ENCODE data around the gene ZMYND8.
A peak's percentile ranks its signal among the peaks of the same experiment; 100 is the strongest.

ZMYND8 gene

DNA sequence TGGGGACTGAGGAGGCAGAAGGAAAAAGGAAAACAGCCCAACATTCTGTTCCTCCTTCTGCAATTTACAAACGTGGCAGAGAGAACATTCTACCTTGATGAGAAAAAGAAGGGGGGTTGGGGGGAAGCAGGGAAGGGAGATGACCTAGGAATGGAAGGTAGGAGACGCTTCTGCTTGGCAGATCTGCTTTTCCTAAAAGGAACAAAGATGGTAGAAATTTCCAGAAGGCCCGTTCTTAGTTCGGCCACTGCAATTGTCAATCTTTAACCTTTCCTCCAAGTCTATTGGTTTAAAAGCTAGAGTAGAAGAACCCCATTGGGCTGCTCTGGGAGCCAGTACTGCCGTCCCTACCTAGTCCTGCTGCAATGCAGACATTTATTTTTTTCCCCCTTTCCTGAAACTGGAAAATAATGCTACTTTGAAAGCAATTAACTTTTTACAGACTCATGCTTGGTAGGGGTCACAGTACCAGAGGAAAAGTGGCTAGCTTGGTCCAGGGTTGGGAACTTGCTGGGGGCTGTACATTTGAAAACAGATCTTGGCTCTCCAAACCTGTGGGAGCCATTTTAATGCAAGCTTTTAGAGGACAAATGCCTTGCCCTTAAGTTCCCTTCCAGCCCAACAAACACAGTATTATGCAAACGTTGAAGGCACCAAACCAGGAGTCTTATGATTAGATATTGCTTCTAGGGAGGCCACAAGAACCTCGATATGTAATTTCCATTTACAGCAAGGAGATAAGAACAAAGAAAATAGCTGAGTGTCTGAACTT, 2.6 kb downstream of the ZMYND8 start:
- no peak for DNase-seq

DNA sequence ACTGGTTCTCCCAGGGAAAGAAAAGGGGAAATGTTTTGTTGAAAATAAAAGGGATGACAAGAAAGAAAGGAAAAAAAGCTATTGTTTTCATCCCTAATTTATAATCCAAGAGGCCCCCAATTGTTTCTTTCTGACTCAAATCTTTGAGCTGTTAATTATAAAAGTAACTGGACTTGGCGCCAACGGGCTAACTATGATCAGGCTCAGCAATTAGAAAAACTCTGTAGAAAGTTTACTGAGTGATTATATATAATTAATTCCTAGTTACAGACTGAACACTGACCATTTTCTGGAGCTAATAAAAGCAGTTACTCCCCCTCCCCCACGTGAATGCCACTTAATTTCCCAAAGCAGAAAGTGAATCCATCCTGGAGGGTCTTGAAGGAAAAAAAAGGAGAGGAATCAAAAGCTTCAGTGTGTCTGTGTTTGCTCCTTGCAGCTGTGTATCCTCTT, 3.2 kb downstream of the ZMYND8 start:
- no peak for DNase-seq

DNA sequence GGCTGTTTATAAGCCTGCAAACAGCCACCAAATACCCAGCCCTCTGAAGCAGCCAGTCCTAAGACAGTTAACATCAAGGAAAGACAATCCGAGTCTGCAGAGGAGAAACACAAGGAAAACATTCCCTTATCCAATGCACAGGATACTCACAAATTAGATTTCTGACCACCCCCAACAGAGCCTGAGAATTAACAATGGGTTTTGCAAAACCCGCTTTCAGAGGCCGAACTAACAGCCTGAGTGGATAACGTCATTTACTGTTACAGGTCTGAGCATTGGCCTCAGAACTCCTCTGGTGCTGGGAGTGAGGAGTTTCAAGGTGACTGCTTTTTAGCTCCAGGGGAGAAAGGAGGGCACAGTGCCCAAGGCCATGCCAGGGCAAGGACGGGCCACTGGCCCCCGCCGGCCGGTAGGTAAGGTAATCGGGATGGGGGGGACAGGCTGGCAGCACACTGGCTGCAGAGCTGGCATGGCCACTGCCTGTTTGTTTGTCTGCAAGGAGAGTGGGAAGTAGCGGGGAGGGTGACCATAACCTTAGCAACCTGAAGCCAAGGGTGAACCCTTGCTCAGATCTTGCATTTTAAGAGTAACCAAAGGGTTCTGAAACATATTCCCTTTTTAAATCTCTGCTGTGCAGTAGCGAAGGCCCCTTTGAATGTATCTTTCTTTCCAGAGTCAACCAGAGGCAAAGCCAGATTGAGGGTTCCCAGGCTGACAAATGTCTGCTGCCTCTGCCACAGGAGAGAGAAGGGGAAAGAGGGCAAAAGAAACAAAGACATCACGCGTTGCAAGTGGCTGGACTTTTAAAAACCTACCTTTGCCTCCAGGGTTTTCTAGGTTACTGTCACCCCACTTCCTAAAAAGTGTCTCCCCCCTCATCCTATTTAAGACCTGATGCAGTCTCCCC, 3.9 kb downstream of the ZMYND8 start:
- no peak for DNase-seq

DNA sequence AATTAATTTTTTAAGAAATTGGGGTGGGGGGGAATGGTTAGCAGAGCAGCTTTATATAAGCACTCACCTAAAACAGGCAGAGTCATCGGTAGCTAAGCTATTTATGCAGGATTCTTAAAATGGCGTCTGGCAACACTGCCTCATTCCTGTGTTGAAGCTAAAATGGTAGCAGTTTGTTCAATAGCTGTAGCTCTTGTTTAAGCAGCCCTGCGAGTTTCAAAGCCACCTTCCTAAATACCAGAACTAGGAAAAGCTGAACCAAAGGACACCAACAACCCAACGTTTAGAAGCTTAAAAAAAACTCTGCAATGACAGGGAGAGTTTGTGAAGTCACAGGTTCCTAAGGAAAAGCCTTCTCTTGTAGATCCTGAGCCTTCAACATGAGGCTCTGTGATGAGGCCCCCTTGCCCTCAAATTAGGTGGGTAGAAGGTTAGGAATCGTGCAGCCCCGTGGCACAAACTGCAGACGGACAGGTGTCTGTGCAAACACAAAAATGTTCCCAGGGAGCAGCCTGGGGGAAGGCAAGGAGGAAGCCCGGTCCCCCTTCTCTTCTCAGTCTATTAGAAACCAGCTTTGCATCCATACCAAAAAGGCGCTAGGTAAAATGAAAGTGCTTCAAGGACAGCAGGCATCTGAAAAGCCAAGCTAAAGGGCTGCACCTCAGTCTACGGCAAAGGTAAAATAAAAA, 4.7 kb downstream of the ZMYND8 start:
- no peak for DNase-seq

DNA sequence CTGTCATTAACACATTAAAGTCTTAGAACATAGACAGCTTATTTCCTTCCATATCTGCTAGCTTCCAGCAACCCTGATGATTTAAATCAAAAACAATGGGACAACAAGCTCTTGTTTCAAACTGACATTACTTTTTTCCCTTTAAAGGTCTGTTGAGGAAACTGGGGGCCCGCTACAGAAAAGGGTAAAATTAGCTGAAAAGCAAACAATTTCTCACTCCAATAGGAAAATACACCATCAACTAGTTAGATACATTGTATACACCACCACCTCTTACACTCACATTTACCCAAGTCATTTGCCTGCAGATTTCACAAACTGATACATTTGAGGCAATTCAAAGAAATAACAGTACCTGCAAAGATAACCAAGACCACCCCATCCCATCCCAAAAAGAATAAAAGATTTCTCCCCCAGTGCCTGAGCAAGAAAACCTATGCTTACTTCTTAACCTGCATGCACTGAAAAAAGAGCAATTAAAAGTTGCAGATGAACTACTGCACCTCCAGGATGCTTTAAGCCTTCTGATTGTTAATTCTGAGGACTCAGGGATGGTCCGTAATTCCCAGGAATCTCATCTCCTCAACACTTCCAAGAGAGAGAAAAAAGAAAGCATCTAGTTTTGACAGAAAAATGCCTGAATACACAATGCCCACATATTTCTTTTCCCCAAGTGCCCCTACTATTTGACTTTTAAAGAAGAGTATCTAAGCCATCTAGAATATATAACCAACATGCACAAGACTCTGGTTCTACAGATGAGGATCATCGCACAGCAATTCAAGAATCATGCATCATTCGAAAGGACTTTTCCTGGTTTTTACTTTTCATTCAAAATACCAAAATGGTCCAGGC, 5.6 kb downstream of the ZMYND8 start:
- no peak for DNase-seq

DNA sequence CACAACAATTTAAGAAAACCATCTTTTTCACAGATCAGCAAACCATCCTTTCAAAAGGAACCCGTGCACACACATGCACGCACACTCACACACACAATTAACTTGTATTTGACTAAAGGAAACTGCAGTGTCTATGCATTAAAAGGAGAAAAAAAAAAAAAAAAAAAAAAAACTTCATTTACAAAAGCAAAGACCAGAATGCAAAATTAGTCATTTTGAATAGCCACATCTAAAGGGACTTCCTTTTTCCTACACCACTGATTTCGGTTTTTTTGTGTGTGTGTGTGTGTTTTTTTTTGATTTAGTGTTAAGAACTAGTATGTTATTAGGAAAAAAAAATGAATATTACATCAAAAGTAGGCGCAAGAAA, 6.3 kb downstream of the ZMYND8 start:
- DNase-seq: peak; percentile 24

DNA sequence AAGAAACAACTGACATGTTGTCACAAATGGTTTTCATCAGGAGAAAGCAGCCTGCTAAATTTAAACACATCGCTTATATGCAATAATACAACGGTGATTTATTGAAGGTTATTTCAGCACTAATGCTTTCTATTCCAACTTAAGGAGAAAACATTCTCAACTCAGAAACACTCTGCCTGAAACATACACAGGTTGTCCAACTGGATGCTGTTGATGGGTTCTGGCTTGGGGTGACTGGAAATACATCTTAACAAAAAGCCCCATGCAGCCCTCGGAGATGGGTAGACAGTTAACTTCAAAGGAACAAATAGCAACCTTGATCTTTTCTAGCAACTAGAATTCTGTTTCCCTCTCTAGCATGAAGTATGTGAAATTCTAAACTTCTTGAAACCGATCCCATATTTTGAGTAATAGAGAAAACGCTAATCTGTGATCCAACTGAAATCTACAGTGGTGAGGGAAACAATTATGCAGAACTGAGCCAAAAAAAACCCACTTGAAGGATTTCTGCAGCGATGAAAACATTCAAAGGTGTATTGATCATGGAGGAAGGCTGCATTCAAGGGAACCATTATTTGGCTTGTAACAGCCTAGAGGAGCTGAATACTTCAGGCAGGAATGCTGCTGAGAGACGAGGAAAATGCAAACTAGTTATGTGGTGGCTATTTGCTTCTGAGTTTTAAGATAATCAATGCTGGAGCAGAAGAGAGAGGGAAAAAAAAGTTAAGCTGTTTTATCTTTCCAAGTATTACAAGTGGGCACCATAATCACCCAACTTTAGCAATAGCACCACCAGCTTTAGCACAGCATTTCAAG, 6.9 kb downstream of the ZMYND8 start:
- no peak for DNase-seq

DNA sequence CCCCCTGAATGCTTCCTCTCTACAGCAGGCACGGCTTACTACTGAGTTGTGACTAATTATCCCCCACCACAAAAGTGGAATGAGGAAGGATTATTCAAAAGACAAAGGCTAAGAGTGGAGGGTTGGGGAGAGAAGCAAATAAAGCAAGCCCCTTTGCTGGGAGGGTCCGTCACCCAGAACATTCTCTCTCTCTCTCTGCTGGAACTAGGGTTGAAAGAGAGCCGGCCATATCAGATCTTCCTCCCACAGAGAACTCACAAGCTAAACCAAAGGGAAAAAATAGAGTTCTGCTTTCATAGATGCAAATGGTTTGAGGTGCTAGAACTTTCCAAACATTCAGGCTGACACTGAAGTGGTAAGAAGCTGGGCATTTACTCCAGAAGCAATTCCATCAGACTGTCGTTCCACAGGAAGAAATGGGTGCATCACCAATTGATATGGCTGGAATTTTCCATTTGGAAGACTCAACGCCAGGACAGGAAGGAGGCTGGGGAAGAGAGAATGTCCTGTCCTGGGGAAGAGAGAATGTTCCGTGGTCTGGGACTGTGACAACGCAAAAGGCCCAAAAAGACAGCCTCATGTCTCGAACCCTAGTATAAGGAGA, 7.9 kb downstream of the ZMYND8 start:
- DNase-seq: no peak

DNA sequence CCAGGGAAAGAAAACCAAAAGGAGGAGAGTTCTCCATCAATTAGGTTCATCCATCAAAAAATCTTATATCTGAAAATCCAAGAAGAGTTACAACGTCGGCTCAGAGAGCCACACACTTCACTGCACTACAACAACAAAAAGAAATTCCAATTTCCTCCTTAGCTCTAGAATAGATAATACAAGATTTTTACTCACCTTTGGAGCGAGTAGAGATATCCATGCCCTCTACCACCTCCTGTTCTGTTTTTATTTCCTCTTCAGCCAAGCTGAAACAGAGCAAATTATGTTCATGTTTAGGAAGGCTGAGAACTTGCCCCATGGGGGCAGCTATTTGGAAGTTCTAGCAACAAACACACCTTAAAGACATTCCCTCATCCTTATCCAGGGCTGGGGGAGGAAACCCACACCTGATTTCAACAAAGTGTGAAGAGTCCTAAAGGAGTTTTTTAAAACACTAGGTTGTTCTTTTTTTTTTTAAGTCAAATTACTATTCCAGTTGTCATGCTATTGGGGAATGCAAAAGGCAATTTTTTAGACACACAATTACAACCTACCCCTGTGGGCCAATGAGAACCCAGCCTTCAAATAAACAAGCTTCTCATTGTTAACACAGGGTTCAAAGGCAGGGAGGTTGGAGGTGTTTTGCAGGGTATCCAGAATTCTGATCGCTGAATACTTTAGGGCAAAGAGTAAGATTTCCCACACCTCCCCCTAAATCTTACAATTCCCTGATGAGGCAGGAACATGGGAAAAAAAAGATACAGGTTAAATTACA, 8.7 kb downstream of the ZMYND8 start:
- no peak for DNase-seq

DNA sequence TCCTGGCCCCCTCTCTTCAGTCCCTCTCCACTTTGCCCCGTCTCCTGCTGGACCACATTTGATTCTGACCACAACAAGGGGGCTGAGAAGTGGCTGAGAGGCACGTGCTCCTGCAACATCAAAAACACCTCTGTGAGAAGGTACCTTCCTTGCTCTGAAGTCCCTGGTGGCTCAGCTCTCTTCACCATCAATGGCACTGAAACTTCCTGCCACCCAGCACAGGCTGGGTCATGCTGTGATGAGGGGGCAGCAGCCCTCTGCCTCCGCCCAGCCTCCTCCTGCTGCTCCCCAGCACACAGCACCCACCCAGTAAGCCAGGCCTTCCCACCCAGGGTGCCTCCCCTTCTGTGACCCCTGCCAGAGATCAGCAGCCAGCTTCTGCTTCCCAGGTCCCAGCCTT, 10.3 kb downstream of the ZMYND8 start:
- DNase-seq: peak; percentile 32

DNA sequence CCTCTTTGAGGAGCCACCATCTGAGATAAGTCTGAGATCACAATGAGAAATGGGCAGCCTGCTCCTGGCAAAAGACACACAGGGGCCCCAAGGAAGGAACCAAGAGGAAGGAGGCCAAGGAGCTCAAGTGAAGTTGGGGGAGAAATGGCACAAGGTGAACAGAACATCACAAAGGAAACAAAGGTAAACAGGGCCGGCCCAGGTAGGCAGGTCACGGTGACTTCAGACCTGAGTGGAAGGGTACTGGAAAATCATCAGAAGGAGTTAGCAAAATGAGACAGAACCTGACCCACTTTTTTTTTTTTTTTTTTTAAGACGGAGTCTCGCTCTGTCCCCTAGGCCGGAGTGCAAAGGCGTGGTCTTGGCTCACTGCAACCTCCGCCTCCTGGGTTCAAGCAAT, 11.3 kb downstream of the ZMYND8 start:
- no peak for DNase-seq

DNA sequence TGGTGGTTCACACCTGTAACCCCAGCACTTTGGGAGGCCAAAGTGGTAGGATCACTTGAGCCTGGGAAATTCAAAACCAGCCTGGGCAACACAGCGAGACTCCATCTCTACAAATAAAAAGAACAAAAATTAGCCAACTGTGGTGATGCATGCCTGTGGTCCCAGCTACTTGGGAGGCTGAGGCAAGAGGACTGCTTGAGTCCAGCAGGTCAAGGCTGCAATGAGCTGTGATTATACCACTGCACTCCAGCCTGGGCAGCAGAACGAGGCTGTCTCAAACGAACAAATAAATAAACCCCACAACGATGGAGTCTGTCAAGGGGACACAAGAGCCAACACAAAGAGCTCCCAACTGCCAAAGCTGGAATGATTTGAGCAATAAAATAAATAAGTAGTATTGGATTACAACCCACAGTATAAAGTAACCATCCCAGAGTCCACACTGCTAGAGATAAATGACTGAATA, 13.5 kb downstream of the ZMYND8 start:
- no peak for DNase-seq

DNA sequence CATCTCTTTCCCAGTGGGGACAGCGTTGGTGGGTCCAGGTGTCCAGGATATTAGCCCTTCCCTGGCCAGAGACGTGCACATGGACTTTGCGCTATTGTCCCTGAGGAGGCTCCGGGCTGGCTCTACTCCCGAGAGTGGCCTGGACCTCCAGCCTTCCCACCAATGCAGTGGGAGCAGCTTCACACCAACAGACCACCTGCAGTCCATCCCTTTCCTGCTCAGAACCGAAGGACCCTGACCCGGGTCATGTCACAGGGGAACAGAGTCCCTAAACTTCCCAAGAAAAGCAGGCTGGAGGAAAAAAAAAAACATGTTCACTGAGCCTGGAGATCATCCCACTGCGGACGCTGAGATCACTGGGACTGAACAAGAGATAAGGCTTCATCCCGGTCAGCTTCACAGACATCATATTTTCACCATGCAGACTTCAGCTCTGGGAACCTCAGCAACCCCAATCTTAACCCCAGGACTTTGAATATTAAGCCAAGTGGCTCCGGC, 18.3 kb downstream of the ZMYND8 start:
- no peak for DNase-seq

DNA sequence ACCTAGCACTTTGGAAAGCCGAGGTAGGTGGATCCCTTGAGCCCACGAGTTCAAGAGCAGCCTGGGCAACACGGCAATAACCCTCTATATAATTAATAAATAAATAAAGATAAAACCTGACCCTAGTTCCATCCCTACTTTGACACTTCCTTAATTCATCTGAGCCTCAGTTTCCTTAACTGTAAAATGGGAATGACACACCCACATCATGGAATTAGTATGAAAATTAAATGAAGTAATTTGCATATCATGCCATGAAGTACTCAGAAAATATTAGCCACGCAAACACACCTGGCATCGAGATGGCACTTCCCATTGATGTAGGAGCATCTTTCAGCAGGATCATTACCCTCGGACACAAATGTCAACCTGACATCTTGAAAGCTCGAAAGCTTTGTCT, 19.1 kb downstream of the ZMYND8 start:
- no peak for DNase-seq

DNA sequence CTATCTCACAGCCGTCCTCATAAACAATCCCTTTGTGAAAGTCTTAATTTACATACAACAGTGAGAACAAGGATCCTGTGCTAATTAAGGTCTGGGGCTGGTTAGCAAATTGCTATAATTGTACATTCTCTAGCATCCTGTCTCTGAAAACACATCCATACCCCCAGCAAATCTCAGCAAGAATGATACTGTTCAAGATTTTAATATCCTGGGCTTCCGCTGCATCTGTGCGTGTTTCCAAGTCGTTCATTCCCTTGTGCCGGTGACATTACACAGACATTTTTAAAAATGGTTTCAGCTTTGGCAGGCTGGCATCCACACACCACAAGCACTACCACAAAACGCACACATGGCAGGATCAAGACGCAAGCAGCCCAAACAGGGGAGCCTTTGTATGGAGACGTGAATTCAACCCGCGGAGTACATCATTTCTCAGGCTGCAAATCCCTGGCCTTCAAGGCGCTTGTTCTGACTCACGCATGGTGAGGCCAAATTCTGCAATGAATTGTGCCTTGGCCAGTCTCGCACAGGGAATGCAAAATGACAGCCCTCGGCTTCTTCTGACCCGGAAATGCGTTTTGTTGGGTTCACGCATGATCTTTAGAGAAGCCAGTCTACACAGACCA, 20.3 kb downstream of the ZMYND8 start:
- DNase-seq: no peak

DNA sequence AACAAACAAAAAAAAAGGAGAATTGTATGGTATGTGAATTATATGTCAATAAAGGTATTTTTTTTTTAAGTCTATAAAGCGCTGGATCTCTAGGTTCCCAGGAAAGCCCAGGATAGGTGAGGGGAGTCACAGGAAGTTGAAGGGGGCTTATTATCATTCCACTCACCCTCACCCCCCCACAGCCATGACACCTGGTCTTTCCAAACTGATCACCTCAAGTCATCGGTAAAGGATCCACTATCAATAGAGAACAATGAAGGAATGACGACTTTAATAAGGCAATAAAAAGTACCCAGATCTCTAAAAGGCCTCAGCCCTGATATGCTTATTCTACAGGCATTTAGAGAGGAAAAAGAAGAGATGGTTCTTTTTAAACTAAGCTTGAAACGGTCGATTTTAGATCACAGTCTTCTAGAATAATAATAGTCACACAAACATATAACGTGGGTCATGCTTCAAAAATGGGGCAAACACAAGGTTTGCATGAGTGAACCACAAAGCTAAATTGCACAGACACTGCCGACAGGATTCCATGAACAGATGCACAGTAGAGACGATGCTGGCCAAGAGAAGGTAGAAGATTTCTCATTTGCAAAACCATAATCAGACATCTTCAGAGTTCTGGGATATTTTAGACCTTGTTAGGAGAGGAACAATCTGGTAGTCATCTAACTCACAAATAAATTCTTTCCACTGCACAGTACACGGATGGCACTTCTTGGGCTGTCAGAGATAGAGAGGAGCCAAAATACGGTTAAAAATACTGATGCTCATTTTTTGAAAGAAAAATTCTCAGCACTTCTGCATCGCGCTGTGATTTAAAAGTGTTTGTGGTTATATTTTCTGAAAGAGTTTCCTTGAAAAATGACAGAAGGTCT, 21.0 kb downstream of the ZMYND8 start:
- DNase-seq: no peak

DNA sequence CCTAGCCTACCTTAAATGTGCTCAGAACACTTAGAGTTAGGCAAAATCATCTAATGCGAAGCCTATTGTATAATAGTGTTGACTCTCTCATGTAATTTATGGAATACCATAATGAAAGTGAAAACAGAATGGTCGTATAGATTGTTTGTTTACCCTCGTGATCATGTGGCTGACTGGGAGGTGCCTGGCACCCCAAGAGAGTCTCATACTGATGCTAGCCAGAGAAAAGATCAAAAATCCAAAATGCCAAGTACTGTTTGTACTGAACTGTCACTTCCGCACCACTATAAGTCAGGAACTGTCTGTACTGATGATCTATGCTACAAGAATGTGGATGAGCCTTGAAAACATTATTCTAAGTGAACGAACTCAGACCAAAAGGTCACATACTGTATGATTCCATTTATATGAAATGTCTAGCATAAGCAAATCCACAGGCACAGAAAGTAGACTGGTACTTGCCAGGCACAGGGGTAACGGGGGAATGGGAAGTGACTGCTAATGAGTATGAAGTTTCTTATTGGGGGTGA, 22.4 kb downstream of the ZMYND8 start:
- no peak for DNase-seq
